HepG2 (cell line): ENCODE results near the gene HSP90AB1. TPM values are rescaled to one million over a fixed set of nuclear protein-coding genes. Genes with fewer than 3 reads are reported as not detected.
A peak's percentile ranks its signal among the peaks of the same experiment; 100 is the strongest.

ENCODE experiments used
- ARHGAP35 ChIP-seq: sonication (generic); formaldehyde crosslinking; IDR thresholded peaks from 2 replicates; pipeline ENCODE4 v1.9.0; 2022; ENCODE audit warnings: mild to moderate bottlenecking, inconsistent platforms, moderate library complexity, missing genetic modification reagents, borderline replicate concordance
- CEBPG ChIP-seq: IDR thresholded peaks from 2 replicates; pipeline ENCODE4 v1.6.1; 2016
- CREB1 ChIP-seq, 2 experiments: fragments of 450-650 bp in 1 of 2; IDR thresholded peaks; 2 replicates each; pipeline ENCODE4 v1.6.1; 2016 to 2017; ENCODE audit warnings: control low read depth in 1 of 2, mild to moderate bottlenecking in 1 of 2, missing compliant biosample characterization in 1 of 2, missing genetic modification characterization in 1 of 2
- GABPA ChIP-seq, 2 experiments: IDR thresholded peaks; 2 replicates each; pipeline ENCODE4 v1.6.1; 2011 to 2016; ENCODE audit warnings: low read depth in 2 of 2, low read length in 1 of 2, missing biosample characterization in 1 of 2, missing genetic modification characterization in 1 of 2
- NKX3-1 ChIP-seq: sonication (generic); formaldehyde crosslinking; IDR thresholded peaks from 2 replicates; pipeline ENCODE4 v1.5.0; 2020; ENCODE audit warnings: missing genetic modification reagents
- PAF1 ChIP-seq: IDR thresholded peaks from 2 replicates; pipeline ENCODE4 v1.6.1; 2016; ENCODE audit warnings: missing genetic modification reagents, missing compliant biosample characterization
- PAWR ChIP-seq: sonication (generic); formaldehyde crosslinking; IDR thresholded peaks from 2 replicates; pipeline ENCODE4 v1.4.0; 2020; ENCODE audit warnings: missing genetic modification reagents, mild to moderate bottlenecking, borderline replicate concordance
- TCF7 ChIP-seq: sonication (generic); IDR thresholded peaks from 2 replicates; pipeline ENCODE4 v1.6.1; 2016; ENCODE audit warnings: antibody characterized with exemption, low read depth
- ZNF343 ChIP-seq: sonication (generic); formaldehyde crosslinking; IDR thresholded peaks from 2 replicates; pipeline ENCODE4 v1.4.0; 2020; ENCODE audit warnings: mild to moderate bottlenecking, missing genetic modification reagents
- ZSCAN20 ChIP-seq: sonication (generic); formaldehyde crosslinking; IDR thresholded peaks from 2 replicates; pipeline ENCODE4 v1.4.0; 2020; ENCODE audit warnings: missing genetic modification reagents, mild to moderate bottlenecking, borderline replicate concordance
- ZSCAN21 ChIP-seq: sonication (generic); formaldehyde crosslinking; IDR thresholded peaks from 2 replicates; pipeline ENCODE4 v1.8.0; 2022; ENCODE audit warnings: mild to moderate bottlenecking, missing genetic modification reagents, moderate library complexity, borderline replicate concordance
- polyA plus RNA-seq, 8 experiments: library from polyadenylated mRNA; depleted of rRNA in 3 of 8; stranded (reverse) in 7 of 8; unstranded in 1 of 8; fragments of >200 nt; fragmentation: Illumina TruSeq in 4 of 8; extraction: Trizol in 4 of 8; gene quantifications; 2 replicates each; pipeline versions ENCODE4 v1.2.1 to v1.2.3, GENCODE V29; 2011 to 2016; ENCODE audit warnings: low read depth in 4 of 8, missing spikeins in 1 of 8, mixed read lengths in 1 of 8; ENCODE audit not compliant: insufficient read depth in 1 of 8
- total RNA-seq, 5 experiments: library from RNA; depleted of rRNA; stranded (reverse); fragments of >200 nt; fragmentation: Illumina TruSeq; extraction: Trizol; gene quantifications; 2 replicates each; pipeline ENCODE4 v1.2.3, GENCODE V29; 2016; ENCODE audit warnings: low read depth in 1 of 5
- TF ChIP-seq, protein P1 (sequence below): sonication (generic); formaldehyde crosslinking; IDR thresholded peaks from 2 replicates; pipeline ENCODE4 v1.8.1; 2022; ENCODE audit warnings: low read depth, mild to moderate bottlenecking, missing genetic modification reagents
- TF ChIP-seq, protein P2 (sequence below): sonication (generic); formaldehyde crosslinking; IDR thresholded peaks from 2 replicates; pipeline ENCODE4 v1.4.0; 2020; ENCODE audit warnings: missing genetic modification reagents, borderline replicate concordance
- TF ChIP-seq, protein P3 (sequence below): sonication (generic); formaldehyde crosslinking; IDR thresholded peaks from 2 replicates; pipeline ENCODE4 v1.4.0; 2020; ENCODE audit warnings: mild to moderate bottlenecking, missing genetic modification reagents
- TF ChIP-seq, protein P4 (sequence below): sonication (generic); formaldehyde crosslinking; IDR thresholded peaks from 2 replicates; pipeline ENCODE4 v1.4.0; 2020; ENCODE audit warnings: mild to moderate bottlenecking, missing genetic modification reagents
- TF ChIP-seq, protein P5 (sequence below): sonication (generic); formaldehyde crosslinking; IDR thresholded peaks from 2 replicates; pipeline ENCODE4 v1.5.0; 2020; ENCODE audit warnings: mild to moderate bottlenecking, missing genetic modification reagents, borderline replicate concordance

The HSP90AB1 gene
- total and polyA plus RNA-seq, 2 of the 13 experiments (the other 11 are each of a cell fraction or from before 2014, with no cell fraction given): 1,325 to 1,472 TPM

DNA sequence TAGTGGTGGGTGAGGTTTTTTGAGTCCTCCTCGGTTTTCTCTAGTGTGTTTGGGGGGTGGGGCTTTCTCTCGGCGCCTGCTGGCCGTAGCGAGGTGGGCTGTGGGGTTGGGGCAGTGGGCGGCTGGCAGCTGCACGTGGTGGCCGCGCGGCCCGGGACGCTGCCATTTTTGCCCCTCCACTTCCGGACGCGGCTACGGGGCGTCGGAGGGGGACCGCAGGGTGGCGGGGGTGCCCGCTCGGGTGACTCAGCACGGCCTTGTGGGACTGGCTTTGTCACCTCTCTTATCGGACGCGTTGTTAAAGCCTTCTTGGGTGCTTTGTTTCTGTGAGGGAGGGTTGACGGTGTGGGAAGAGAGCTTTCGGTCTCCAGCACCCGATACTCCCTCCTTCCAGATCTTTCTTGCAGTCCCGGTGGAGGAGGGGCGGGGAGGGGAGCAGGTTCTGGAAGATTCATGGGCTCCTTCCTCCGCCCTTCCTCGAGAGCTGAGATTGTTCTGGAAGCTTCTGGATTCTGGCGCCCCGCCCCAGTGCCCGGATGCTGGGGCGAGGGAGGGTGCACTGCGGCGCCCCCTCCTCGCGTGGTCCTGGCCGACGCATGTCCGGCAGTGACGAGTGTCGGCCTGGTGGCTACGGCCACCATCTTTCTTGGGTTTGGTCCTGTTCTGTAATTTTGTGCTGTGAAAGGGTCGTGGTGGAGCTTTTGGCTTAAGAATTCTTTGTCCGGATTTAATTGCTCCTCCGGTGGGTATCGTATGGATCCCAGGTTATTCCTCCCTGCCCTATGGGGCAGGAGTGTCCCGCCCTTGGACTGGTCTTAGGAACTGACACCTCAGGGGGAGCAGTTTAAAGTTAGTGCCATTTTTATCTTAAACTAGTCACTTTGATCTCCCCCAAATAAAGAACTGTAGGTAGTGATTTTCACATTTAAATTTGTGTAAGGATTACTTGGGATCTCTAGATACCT is 719 bp downstream of the HSP90AB1 start (continued):
- TF ChIP-seq, protein P1, sequence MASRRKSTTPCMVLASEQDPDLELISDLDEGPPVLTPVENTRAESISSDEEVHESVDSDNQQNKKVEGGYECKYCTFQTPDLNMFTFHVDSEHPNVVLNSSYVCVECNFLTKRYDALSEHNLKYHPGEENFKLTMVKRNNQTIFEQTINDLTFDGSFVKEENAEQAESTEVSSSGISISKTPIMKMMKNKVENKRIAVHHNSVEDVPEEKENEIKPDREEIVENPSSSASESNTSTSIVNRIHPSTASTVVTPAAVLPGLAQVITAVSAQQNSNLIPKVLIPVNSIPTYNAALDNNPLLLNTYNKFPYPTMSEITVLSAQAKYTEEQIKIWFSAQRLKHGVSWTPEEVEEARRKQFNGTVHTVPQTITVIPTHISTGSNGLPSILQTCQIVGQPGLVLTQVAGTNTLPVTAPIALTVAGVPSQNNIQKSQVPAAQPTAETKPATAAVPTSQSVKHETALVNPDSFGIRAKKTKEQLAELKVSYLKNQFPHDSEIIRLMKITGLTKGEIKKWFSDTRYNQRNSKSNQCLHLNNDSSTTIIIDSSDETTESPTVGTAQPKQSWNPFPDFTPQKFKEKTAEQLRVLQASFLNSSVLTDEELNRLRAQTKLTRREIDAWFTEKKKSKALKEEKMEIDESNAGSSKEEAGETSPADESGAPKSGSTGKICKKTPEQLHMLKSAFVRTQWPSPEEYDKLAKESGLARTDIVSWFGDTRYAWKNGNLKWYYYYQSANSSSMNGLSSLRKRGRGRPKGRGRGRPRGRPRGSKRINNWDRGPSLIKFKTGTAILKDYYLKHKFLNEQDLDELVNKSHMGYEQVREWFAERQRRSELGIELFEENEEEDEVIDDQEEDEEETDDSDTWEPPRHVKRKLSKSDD (CRISPR knock-in tag): peak; percentile 53; the same call in 1 of the 2 replicates
- TF ChIP-seq CEBPG (CRISPR knock-in tag) (no peak), TCF7 (no peak), PAWR (no peak), CREB1 (IDR thresholded peaks at IDR 0.05) (no peak), CREB1 (CRISPR knock-in tag; IDR thresholded peaks at IDR 0.05) (no peak; the same call in 1 of the 2 replicates), ZSCAN21 (peak; percentile 64), ZNF343 (peak; percentile 89; the same call in 1 of the 2 replicates), ARHGAP35 (CRISPR knock-in tag) (peak; percentile 28; the same call in 1 of the 2 replicates), PAF1 (peak; percentile 70; the same call in 1 of the 2 replicates), ZSCAN20 (CRISPR knock-in tag) (no peak), NKX3-1 (CRISPR knock-in tag) (no peak), GABPA (IDR thresholded peaks at IDR 0.05; ENCODE audit: low read depth, low read length) (no peak), GABPA (CRISPR knock-in tag; IDR thresholded peaks at IDR 0.05; ENCODE audit: low read depth) (peak; percentile 67)
- TF ChIP-seq, protein P2, sequence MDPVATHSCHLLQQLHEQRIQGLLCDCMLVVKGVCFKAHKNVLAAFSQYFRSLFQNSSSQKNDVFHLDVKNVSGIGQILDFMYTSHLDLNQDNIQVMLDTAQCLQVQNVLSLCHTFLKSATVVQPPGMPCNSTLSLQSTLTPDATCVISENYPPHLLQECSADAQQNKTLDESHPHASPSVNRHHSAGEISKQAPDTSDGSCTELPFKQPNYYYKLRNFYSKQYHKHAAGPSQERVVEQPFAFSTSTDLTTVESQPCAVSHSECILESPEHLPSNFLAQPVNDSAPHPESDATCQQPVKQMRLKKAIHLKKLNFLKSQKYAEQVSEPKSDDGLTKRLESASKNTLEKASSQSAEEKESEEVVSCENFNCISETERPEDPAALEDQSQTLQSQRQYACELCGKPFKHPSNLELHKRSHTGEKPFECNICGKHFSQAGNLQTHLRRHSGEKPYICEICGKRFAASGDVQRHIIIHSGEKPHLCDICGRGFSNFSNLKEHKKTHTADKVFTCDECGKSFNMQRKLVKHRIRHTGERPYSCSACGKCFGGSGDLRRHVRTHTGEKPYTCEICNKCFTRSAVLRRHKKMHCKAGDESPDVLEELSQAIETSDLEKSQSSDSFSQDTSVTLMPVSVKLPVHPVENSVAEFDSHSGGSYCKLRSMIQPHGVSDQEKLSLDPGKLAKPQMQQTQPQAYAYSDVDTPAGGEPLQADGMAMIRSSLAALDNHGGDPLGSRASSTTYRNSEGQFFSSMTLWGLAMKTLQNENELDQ: no peak
- TF ChIP-seq, protein P3, sequence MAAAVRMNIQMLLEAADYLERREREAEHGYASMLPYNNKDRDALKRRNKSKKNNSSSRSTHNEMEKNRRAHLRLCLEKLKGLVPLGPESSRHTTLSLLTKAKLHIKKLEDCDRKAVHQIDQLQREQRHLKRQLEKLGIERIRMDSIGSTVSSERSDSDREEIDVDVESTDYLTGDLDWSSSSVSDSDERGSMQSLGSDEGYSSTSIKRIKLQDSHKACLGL (CRISPR knock-in tag): peak; percentile 100; the same call in 1 of the 2 replicates
- TF ChIP-seq, protein P4, sequence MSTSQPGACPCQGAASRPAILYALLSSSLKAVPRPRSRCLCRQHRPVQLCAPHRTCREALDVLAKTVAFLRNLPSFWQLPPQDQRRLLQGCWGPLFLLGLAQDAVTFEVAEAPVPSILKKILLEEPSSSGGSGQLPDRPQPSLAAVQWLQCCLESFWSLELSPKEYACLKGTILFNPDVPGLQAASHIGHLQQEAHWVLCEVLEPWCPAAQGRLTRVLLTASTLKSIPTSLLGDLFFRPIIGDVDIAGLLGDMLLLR (CRISPR knock-in tag): peak; percentile 37; the same call in 1 of the 2 replicates
- TF ChIP-seq, protein P5, sequence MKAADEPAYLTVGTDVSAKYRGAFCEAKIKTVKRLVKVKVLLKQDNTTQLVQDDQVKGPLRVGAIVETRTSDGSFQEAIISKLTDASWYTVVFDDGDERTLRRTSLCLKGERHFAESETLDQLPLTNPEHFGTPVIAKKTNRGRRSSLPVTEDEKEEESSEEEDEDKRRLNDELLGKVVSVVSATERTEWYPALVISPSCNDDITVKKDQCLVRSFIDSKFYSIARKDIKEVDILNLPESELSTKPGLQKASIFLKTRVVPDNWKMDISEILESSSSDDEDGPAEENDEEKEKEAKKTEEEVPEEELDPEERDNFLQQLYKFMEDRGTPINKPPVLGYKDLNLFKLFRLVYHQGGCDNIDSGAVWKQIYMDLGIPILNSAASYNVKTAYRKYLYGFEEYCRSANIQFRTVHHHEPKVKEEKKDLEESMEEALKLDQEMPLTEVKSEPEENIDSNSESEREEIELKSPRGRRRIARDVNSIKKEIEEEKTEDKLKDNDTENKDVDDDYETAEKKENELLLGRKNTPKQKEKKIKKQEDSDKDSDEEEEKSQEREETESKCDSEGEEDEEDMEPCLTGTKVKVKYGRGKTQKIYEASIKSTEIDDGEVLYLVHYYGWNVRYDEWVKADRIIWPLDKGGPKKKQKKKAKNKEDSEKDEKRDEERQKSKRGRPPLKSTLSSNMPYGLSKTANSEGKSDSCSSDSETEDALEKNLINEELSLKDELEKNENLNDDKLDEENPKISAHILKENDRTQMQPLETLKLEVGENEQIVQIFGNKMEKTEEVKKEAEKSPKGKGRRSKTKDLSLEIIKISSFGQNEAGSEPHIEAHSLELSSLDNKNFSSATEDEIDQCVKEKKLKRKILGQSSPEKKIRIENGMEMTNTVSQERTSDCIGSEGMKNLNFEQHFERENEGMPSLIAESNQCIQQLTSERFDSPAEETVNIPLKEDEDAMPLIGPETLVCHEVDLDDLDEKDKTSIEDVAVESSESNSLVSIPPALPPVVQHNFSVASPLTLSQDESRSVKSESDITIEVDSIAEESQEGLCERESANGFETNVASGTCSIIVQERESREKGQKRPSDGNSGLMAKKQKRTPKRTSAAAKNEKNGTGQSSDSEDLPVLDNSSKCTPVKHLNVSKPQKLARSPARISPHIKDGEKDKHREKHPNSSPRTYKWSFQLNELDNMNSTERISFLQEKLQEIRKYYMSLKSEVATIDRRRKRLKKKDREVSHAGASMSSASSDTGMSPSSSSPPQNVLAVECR: peak; percentile 81
